ENCODE results near the gene VSIR.

GRCh38 chr10:71771821-71772617 lies 1.3 kb downstream of the VSIR start:
- peak; percentile 88 to 91 (median 89) for TF ChIP-seq POLR2AphosphoS5 (IDR thresholded peaks at IDR 0.05)
- peak; percentile 51 to 53 for TF ChIP-seq POLR2A (IDR thresholded peaks at IDR 0.05)
